Measurements from ENCODE around the gene NBEA.
"Not testable (repeated sequence)": the region's sequence is repeated elsewhere in the genome, so short reads cannot be mapped to it uniquely, and the experiment has no call there.

NBEA gene

DNA sequence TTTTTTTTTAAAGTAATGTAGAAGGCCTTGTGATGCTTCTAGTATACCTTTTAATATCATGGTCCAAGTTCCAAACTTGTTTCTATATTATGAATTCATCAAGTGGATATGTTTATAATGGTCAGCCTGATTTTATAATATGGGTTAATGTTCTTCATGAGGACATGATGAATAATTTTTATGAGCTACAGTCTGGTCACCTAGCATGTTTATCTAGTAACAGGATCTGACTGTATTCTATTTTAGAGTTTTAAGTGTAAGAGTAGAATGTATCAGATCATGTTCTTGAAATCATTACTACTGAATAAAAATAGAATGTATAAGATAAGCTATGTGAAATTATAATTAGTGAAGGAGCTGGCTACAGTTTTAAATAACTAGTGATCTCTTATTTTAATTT is 164.7 kb downstream of the NBEA start:
- not testable (repeated sequence) for H3K4me3 ChIP-seq (ENCODE audit: low read length in 2 of 2); H3K4me2 ChIP-seq (ENCODE audit: insufficient read depth, low read length, poor library complexity, severe bottlenecking); H2AK5ac ChIP-seq (ENCODE audit: low read depth, low read length); H3K18ac ChIP-seq (ENCODE audit: low read length); H3K9me3 ChIP-seq (replicated peaks in 1 of 2; ENCODE audit: control insufficient read depth in 2 of 2, insufficient read depth in 1 of 2, low read depth in 1 of 2, low read length in 2 of 2); DNase-seq (ENCODE audit: low spot score); H3K23ac ChIP-seq (ENCODE audit: low read depth, low read length, poor library complexity); H2BK120ac ChIP-seq (ENCODE audit: low read depth, low read length); H3K27me3 ChIP-seq (ENCODE audit: control insufficient read depth in 3 of 3, insufficient read depth in 3 of 3, low read depth in 1 of 3, low read length in 3 of 3); H3K9ac ChIP-seq (ENCODE audit: low read depth, low read length, poor library complexity); H2BK12ac ChIP-seq (ENCODE audit: low read length); H3K36me3 ChIP-seq (replicated peaks in 1 of 2; ENCODE audit: control insufficient read depth in 2 of 2, insufficient read depth in 2 of 2, low read length in 2 of 2); H2BK15ac ChIP-seq (ENCODE audit: low read length); H2BK5ac ChIP-seq (ENCODE audit: low read length); H4K8ac ChIP-seq (ENCODE audit: low read depth, low read length); H3K14ac ChIP-seq (ENCODE audit: low read length); H3K79me1 ChIP-seq (ENCODE audit: low read depth, low read length); H2AFZ ChIP-seq (ENCODE audit: low read length); H4K91ac ChIP-seq (ENCODE audit: low read depth, low read length, poor library complexity); H3K4ac ChIP-seq (ENCODE audit: low read length); H3K27ac ChIP-seq (replicated peaks; ENCODE audit: low read length); H3K4me1 ChIP-seq (ENCODE audit: control insufficient read depth in 2 of 2, insufficient read depth in 1 of 2, low read depth in 1 of 2, low read length in 2 of 2)

DNA sequence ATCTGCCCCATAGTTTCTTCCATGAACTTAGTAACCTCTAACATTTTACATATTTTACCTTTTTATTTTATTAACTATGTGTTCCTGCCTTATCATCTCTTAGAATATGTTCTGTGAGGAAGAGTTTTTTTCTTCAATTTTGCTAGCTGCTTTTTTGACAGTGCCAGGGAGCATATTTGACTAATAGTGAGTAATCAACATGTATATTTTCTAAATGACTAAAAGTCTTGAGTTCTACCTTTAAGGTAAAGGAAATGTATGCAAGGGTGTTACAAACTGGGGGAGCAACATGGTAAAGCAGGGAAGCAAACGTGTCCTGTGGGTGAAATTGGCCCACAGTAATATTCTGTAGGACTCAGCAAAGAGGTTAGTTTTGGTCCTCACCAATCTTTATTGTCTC is 165.5 kb downstream of the NBEA start:
- no peak overlapping the region for H3K14ac ChIP-seq (ENCODE audit: low read length)
- H3K79me1 ChIP-seq (ENCODE audit: low read depth, low read length) = no peaks in the 10 kb centered on the region
- no peak overlapping the region for H2BK120ac ChIP-seq (ENCODE audit: low read depth, low read length)
- no peak overlapping the region for H4K8ac ChIP-seq (ENCODE audit: low read depth, low read length)
- no peaks in the 10 kb centered on the region for H3K9me3 ChIP-seq (replicated peaks in 1 of 2; ENCODE audit: control insufficient read depth in 2 of 2, insufficient read depth in 1 of 2, low read depth in 1 of 2, low read length in 2 of 2)
- H3K27me3 ChIP-seq (ENCODE audit: control insufficient read depth in 3 of 3, insufficient read depth in 3 of 3, low read depth in 1 of 3, low read length in 3 of 3) = no peaks in the 10 kb centered on the region
- no peak overlapping the region for H3K18ac ChIP-seq (ENCODE audit: low read length)
- H2AK5ac ChIP-seq (ENCODE audit: low read depth, low read length) = no peak overlapping the region
- H3K9ac ChIP-seq (ENCODE audit: low read depth, low read length, poor library complexity) = no peak overlapping the region
- no peak overlapping the region for H4K91ac ChIP-seq (ENCODE audit: low read depth, low read length, poor library complexity)
- no peak overlapping the region for H3K4me3 ChIP-seq (ENCODE audit: low read length in 2 of 2)
- no peak overlapping the region for H3K4me2 ChIP-seq (ENCODE audit: insufficient read depth, low read length, poor library complexity, severe bottlenecking)
- no peak overlapping the region for H3K4ac ChIP-seq (ENCODE audit: low read length)
- no CpG with 5 or more reads among the region's 1 CpG for WGBS, 2 donors (ENCODE audit: extremely low coverage in 2 of 2, insufficient read length in 2 of 2, insufficient replicate concordance in 1 of 2)
- no peaks in the 10 kb centered on the region for H3K4me1 ChIP-seq (ENCODE audit: control insufficient read depth in 2 of 2, insufficient read depth in 1 of 2, low read depth in 1 of 2, low read length in 2 of 2)
- H2BK15ac ChIP-seq (ENCODE audit: low read length) = no peak overlapping the region
- no peak overlapping the region for H3K23ac ChIP-seq (ENCODE audit: low read depth, low read length, poor library complexity)
- H2BK12ac ChIP-seq (ENCODE audit: low read length) = no peak overlapping the region
- no peak overlapping the region for H2BK5ac ChIP-seq (ENCODE audit: low read length)
- no peak for DNase-seq (ENCODE audit: low spot score)
- H3K36me3 ChIP-seq (replicated peaks in 1 of 2; ENCODE audit: control insufficient read depth in 2 of 2, insufficient read depth in 2 of 2, low read length in 2 of 2) = no peaks in the 10 kb centered on the region
- no peak overlapping the region for H2AFZ ChIP-seq (ENCODE audit: low read length)
- H3K27ac ChIP-seq (replicated peaks; ENCODE audit: low read length) = no peak overlapping the region

DNA sequence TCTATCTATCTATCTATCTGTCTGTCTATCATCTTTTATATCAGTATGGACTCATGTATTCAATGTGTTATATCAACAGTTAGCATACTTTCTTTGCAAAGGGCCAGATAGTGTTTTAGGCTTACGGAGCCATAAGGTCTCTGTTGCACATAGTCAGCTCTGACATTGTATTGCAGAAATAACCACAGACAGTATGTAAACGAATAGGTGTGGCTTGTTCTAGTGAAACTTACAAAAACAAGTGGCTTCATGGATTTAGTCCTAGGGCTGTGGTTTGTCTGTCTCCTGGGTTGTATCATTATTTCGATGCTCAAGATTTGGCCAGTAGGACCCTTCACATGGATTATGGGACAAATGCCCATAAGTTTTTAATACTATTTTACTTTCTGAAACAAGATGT is 171.5 kb downstream of the NBEA start:
- WGBS, 2 donors (ENCODE audit: extremely low coverage in 2 of 2, insufficient read length in 2 of 2, insufficient replicate concordance in 1 of 2) = no CpG with 5 or more reads among the region's 3 CpGs
- H2AFZ ChIP-seq (ENCODE audit: low read length); H2BK120ac ChIP-seq (ENCODE audit: low read depth, low read length); H2BK12ac ChIP-seq (ENCODE audit: low read length); H2BK15ac ChIP-seq (ENCODE audit: low read length); H3K4ac ChIP-seq (ENCODE audit: low read length); H3K79me1 ChIP-seq (ENCODE audit: low read depth, low read length); H3K4me2 ChIP-seq (ENCODE audit: insufficient read depth, low read length, poor library complexity, severe bottlenecking); H4K91ac ChIP-seq (ENCODE audit: low read depth, low read length, poor library complexity); H3K14ac ChIP-seq (ENCODE audit: low read length); H3K4me1 ChIP-seq (ENCODE audit: control insufficient read depth in 2 of 2, insufficient read depth in 1 of 2, low read depth in 1 of 2, low read length in 2 of 2); H4K8ac ChIP-seq (ENCODE audit: low read depth, low read length); H3K36me3 ChIP-seq (replicated peaks in 1 of 2; ENCODE audit: control insufficient read depth in 2 of 2, insufficient read depth in 2 of 2, low read length in 2 of 2); H3K18ac ChIP-seq (ENCODE audit: low read length); H2AK5ac ChIP-seq (ENCODE audit: low read depth, low read length); H3K9me3 ChIP-seq (replicated peaks in 1 of 2; ENCODE audit: control insufficient read depth in 2 of 2, insufficient read depth in 1 of 2, low read depth in 1 of 2, low read length in 2 of 2); DNase-seq (ENCODE audit: low spot score); H3K9ac ChIP-seq (ENCODE audit: low read depth, low read length, poor library complexity); H3K4me3 ChIP-seq (ENCODE audit: low read length in 2 of 2); H3K27ac ChIP-seq (replicated peaks; ENCODE audit: low read length); H2BK5ac ChIP-seq (ENCODE audit: low read length); H3K27me3 ChIP-seq (ENCODE audit: control insufficient read depth in 3 of 3, insufficient read depth in 3 of 3, low read depth in 1 of 3, low read length in 3 of 3); H3K23ac ChIP-seq (ENCODE audit: low read depth, low read length, poor library complexity): not testable (repeated sequence)

GRCh38 chr13:35127466-35127865 is 185.4 kb downstream of the NBEA start:
- no peak overlapping the region for H2BK15ac ChIP-seq (ENCODE audit: low read length)
- H3K14ac ChIP-seq (ENCODE audit: low read length) = no peak overlapping the region
- H2BK12ac ChIP-seq (ENCODE audit: low read length) = no peak overlapping the region
- H2BK5ac ChIP-seq (ENCODE audit: low read length) = no peak overlapping the region
- no peak overlapping the region for H3K4me2 ChIP-seq (ENCODE audit: insufficient read depth, low read length, poor library complexity, severe bottlenecking)
- no peak overlapping the region for H2AK5ac ChIP-seq (ENCODE audit: low read depth, low read length)
- H3K4ac ChIP-seq (ENCODE audit: low read length) = no peak overlapping the region
- H4K8ac ChIP-seq (ENCODE audit: low read depth, low read length) = no peak overlapping the region
- no peaks in the 10 kb centered on the region for H3K9me3 ChIP-seq (replicated peaks in 1 of 2; ENCODE audit: control insufficient read depth in 2 of 2, insufficient read depth in 1 of 2, low read depth in 1 of 2, low read length in 2 of 2)
- no peaks in the 10 kb centered on the region for H3K4me1 ChIP-seq (ENCODE audit: control insufficient read depth in 2 of 2, insufficient read depth in 1 of 2, low read depth in 1 of 2, low read length in 2 of 2)
- no peak overlapping the region for H3K18ac ChIP-seq (ENCODE audit: low read length)
- H3K23ac ChIP-seq (ENCODE audit: low read depth, low read length, poor library complexity) = no peak overlapping the region
- H3K4me3 ChIP-seq (ENCODE audit: low read length in 2 of 2) = no peak overlapping the region
- no peak overlapping the region for H2BK120ac ChIP-seq (ENCODE audit: low read depth, low read length)
- H3K36me3 ChIP-seq (replicated peaks in 1 of 2; ENCODE audit: control insufficient read depth in 2 of 2, insufficient read depth in 2 of 2, low read length in 2 of 2) = no peaks in the 10 kb centered on the region
- no peaks in the 10 kb centered on the region for H3K79me1 ChIP-seq (ENCODE audit: low read depth, low read length)
- H3K9ac ChIP-seq (ENCODE audit: low read depth, low read length, poor library complexity) = no peak overlapping the region
- DNase-seq (ENCODE audit: low spot score) = no peak
- no peak overlapping the region for H3K27ac ChIP-seq (replicated peaks; ENCODE audit: low read length)
- no peak overlapping the region for H4K91ac ChIP-seq (ENCODE audit: low read depth, low read length, poor library complexity)
- H3K27me3 ChIP-seq (ENCODE audit: control insufficient read depth in 3 of 3, insufficient read depth in 3 of 3, low read depth in 1 of 3, low read length in 3 of 3) = no peaks in the 10 kb centered on the region
- WGBS, 2 donors (ENCODE audit: extremely low coverage in 2 of 2, insufficient read length in 2 of 2, insufficient replicate concordance in 1 of 2) = no CpG with 5 or more reads among the region's 2 CpGs
- H2AFZ ChIP-seq (ENCODE audit: low read length) = no peak overlapping the region
